HEK293T (cell line): ENCODE data around the gene CLIC6.

Source experiments
- CTCF ChIA-PET: fragments of 350-600 bp; formaldehyde crosslinking; extraction: SDS; loops from one replicate; lab custom pipeline; 2021; ENCODE audit warnings: antibody characterized with exemption, inconsistent platforms; lab: Yijun Ruan, JAX
- POLR2A ChIA-PET: fragments of 350-600 bp; formaldehyde crosslinking; extraction: SDS; loops from one replicate; lab custom pipeline; 2020; ENCODE audit warnings: antibody characterized with exemption, inconsistent platforms; lab: Yijun Ruan, JAX
- DNase-seq: peaks from one replicate; pipeline ENCODE4 v3.0.0; 2012; ENCODE audit warnings: mixed read lengths; ENCODE audit errors: extremely low spot score
- ARNT ChIP-seq: fragments of 450-650 bp; IDR thresholded peaks from 2 replicates; pipeline ENCODE4 v1.6.1; 2017; ENCODE audit warnings: mild to moderate bottlenecking
- BHLHE40 ChIP-seq: fragments of 450-650 bp; IDR thresholded peaks from 2 replicates; pipeline ENCODE4 v1.6.1; 2016; ENCODE audit warnings: mild to moderate bottlenecking, moderate library complexity, borderline replicate concordance
- CTBP1 ChIP-seq: fragments of 450-650 bp; IDR thresholded peaks from 2 replicates; pipeline ENCODE4 v1.6.1; 2016; ENCODE audit warnings: borderline replicate concordance
- ELF4 ChIP-seq: fragments of 450-650 bp; IDR thresholded peaks from 2 replicates; pipeline ENCODE4 v1.6.1; 2017; ENCODE audit warnings: antibody characterized with exemption
- FOXA1 ChIP-seq: fragments of 450-650 bp; IDR thresholded peaks from 2 replicates; pipeline ENCODE4 v1.6.1; 2016; ENCODE audit warnings: mild to moderate bottlenecking
- FOXK2 ChIP-seq: fragments of 450-650 bp; IDR thresholded peaks from 2 replicates; pipeline ENCODE4 v1.6.1; 2016; ENCODE audit warnings: mild to moderate bottlenecking
- FOXM1 ChIP-seq: fragments of 450-650 bp; IDR thresholded peaks from 2 replicates; pipeline ENCODE4 v1.6.1; 2017; ENCODE audit warnings: mild to moderate bottlenecking, borderline replicate concordance
- HDGF ChIP-seq: fragments of 450-650 bp; IDR thresholded peaks from 2 replicates; pipeline ENCODE4 v1.6.1; 2017; ENCODE audit warnings: antibody characterized with exemption, borderline replicate concordance
- L3MBTL2 ChIP-seq: fragments of 450-650 bp; conservative IDR thresholded peaks from 2 replicates; pipeline ENCODE4 v1.6.1; 2016; ENCODE audit warnings: mild to moderate bottlenecking
- LEF1 ChIP-seq: fragments of 450-650 bp; IDR thresholded peaks from 2 replicates; pipeline ENCODE4 v1.6.1; 2017; ENCODE audit warnings: mild to moderate bottlenecking, borderline replicate concordance
- NFRKB ChIP-seq: fragments of 450-650 bp; IDR thresholded peaks from 2 replicates; pipeline ENCODE4 v1.6.1; 2016; ENCODE audit warnings: mild to moderate bottlenecking, moderate library complexity
- SP1 ChIP-seq: fragments of 450-650 bp; IDR thresholded peaks from 2 replicates; pipeline ENCODE4 v1.6.1; 2017
- SUZ12 ChIP-seq: fragments of 450-650 bp; IDR thresholded peaks from 2 replicates; pipeline ENCODE4 v1.6.1; 2016; ENCODE audit warnings: mild to moderate bottlenecking
- TARDBP ChIP-seq: fragments of 450-650 bp; IDR thresholded peaks from 2 replicates; pipeline ENCODE4 v1.6.1; 2016
- ZNF384 ChIP-seq: fragments of 450-650 bp; IDR thresholded peaks from 2 replicates; pipeline ENCODE4 v1.6.1; 2016
- TF ChIP-seq, protein P1 (sequence below): fragments of 450-650 bp; IDR thresholded peaks from 2 replicates; pipeline ENCODE4 v1.6.1; 2016

CLIC6 gene

DNA sequence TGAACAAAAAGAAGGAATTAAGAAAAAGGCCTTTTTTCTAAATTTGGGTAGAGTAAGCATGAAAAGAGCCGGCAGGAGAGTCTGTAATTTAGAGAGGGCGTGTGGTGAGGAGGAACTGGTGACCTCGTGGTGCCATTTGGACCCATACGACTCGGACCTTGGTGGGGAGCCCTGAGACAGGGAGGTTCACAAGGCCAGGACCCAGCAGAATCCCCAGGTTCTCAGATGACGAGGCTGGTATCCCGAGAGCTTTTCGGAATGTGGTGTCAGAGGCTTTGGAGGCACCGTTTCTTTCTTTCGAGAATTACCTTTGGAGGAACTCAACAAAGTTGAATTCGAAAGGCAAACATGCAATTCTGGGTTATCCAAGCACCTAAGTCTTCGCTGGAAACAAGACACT, 34.8 kb downstream of the CLIC6 start:
- ChIA-PET POLR2A (no interaction called here), CTCF (no interaction called here)
- DNase-seq: no peak
- TF ChIP-seq NFRKB (no peak), FOXK2 (no peak), ARNT (no peak), LEF1 (no peak), FOXM1 (no peak), ELF4 (no peak), HDGF (no peak), L3MBTL2 (no peak), SUZ12 (no peak), BHLHE40 (no peak), FOXA1 (no peak), CTBP1 (no peak), ZNF384 (no peak), SP1 (no peak)
- TF ChIP-seq, protein P1, sequence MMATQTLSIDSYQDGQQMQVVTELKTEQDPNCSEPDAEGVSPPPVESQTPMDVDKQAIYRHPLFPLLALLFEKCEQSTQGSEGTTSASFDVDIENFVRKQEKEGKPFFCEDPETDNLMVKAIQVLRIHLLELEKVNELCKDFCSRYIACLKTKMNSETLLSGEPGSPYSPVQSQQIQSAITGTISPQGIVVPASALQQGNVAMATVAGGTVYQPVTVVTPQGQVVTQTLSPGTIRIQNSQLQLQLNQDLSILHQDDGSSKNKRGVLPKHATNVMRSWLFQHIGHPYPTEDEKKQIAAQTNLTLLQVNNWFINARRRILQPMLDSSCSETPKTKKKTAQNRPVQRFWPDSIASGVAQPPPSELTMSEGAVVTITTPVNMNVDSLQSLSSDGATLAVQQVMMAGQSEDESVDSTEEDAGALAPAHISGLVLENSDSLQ: no peak

GRCh38 chr21:34704119-34704518, 35.3 kb downstream of the CLIC6 start:
- CTCF ChIA-PET: interaction anchor here (0.9 kb wide), 1 partner anchor 11 kb away, joined by 3 read pairs; no protein-coding TSS in a partner anchor
- no peak for DNase-seq
- TF ChIP-seq FOXA1 (no peak), SUZ12 (no peak), NFRKB (no peak)
- POLR2A ChIA-PET: no interaction called here

DNA sequence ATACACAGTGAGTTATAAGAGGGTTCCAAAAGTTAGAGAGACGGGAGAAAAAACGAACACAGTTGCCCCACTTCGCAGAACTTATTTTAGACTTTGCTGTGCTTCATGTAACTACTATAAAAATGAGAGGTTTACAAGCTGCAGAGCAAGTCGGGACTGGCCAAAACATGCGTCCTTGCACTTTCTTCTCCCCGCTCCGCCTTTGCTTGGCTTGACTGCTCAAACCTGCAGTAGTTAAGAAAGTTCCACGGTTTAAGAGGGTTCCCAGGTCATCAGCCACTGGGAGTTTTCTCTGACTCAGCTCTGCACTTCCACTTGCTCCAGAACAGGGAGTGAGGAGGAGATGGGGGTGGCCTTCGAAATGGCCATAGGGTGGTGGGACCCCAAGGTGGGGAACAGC, 36.2 kb downstream of the CLIC6 start:
- TF ChIP-seq LEF1 (no peak), ARNT (no peak), SUZ12 (no peak)
- DNase-seq: no peak
- CTCF ChIA-PET: interaction anchor here (0.9 kb wide), 1 partner anchor 12 kb away, joined by 3 read pairs; no protein-coding TSS in a partner anchor
- POLR2A ChIA-PET: no interaction called here

DNA sequence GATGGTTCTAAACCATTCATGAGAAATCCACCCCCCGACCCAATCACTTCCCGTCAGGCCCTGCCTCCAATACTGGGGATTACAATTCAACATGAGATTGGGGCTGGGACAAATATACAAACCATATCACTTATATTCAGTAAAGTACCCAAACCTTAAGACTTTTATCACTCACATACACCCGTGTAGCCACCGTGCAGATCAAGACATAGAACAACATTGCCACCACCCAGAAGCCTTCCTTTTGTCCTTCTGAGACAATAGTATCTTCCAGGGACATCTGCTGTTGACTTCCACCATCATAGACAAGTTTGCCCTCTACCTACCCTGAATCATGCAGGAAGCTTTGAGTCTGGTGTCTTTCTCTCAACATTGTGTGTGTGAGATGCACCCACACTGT, 37.5 kb downstream of the CLIC6 start:
- DNase-seq: no peak
- POLR2A ChIA-PET: no interaction called here
- TF ChIP-seq FOXM1 (no peak), FOXK2 (no peak), FOXA1 (no peak), SP1 (no peak), BHLHE40 (no peak), SUZ12 (no peak), CTBP1 (no peak), HDGF (no peak), TARDBP (no peak), L3MBTL2 (no peak), ARNT (no peak), NFRKB (no peak), ELF4 (no peak), LEF1 (no peak), ZNF384 (no peak)
- TF ChIP-seq, protein P1: no peak
- CTCF ChIA-PET: no interaction called here

GRCh38 chr21:34707876-34708325, 39.1 kb downstream of the CLIC6 start:
- CTCF ChIA-PET: no interaction called here

DNA sequence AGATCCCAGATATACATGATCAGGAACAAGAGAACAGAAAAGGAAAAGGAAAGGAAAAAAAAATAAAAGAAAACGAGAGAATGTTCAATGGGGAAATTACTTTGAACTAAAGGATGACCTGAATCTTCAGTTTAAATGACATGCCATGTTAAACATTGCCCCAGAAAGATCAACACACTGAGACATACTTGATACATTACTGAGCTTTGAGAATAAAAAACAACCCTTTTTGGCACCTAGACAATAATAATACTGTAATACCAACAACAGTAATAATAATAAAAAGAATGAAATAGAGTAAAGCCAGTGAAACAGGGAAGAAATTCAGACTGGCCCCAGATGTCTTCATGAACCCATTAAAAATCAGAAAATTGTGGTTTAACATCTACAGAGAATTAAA, 44.8 kb downstream of the CLIC6 start:
- CTCF ChIA-PET: no interaction called here
- no peak for TF ChIP-seq BHLHE40
- no peak for TF ChIP-seq NFRKB
- TF ChIP-seq ARNT: no peak
- TF ChIP-seq HDGF: no peak
- TF ChIP-seq, protein P1: no peak
- TF ChIP-seq CTBP1: no peak
- no peak for TF ChIP-seq FOXK2
- TF ChIP-seq FOXA1: no peak
- no peak for TF ChIP-seq LEF1
- TF ChIP-seq FOXM1: no peak
- TF ChIP-seq SUZ12: no peak
- TF ChIP-seq TARDBP: no peak
- no peak for TF ChIP-seq ELF4
- no peak for TF ChIP-seq ZNF384
- POLR2A ChIA-PET: no interaction called here
- no peak for DNase-seq

More at GRCh38 chr21:34707876-34708325, 39.1 kb downstream of the CLIC6 start:
- DNase-seq: no peak
- POLR2A ChIA-PET: no interaction called here
- TF ChIP-seq ZNF384 (no peak), FOXA1 (no peak), TARDBP (no peak), LEF1 (no peak), ELF4 (no peak)
- TF ChIP-seq, protein P1: no peak
